Endodermal cell (in vitro differentiated cells): ENCODE data around the gene STYXL2. TPM values are rescaled to one million over a fixed set of nuclear protein-coding genes. Genes with fewer than 3 reads are reported as not detected.
A peak's percentile ranks its signal among the peaks of the same experiment; 100 is the strongest.

Source experiments
- DNase-seq: peaks from one replicate; pipeline ENCODE4 v3.0.0-alpha.2; 2017
- H3K27ac ChIP-seq: 2 replicates; pipeline ENCODE4 v1.5.1; 2013; ENCODE audit warnings: mild to moderate bottlenecking, low read depth, low read length, moderate library complexity
- H3K27me3 ChIP-seq: 2 replicates; pipeline ENCODE4 v1.6.1; 2013; ENCODE audit warnings: mild to moderate bottlenecking, low read length, moderate library complexity; ENCODE audit not compliant: insufficient read depth, control insufficient read depth, poor library complexity, severe bottlenecking
- H3K36me3 ChIP-seq: 2 replicates; pipeline ENCODE4 v1.7.0; 2013; ENCODE audit warnings: mild to moderate bottlenecking, low read length, moderate library complexity; ENCODE audit not compliant: control insufficient read depth, insufficient read depth
- H3K4me1 ChIP-seq: one replicate; pipeline ENCODE4 v1.7.0; 2013; ENCODE audit warnings: low read length; ENCODE audit not compliant: control insufficient read depth, insufficient read depth
- H3K4me3 ChIP-seq: 2 replicates; pipeline ENCODE4 v1.5.1; 2013; ENCODE audit warnings: mild to moderate bottlenecking, low read length, moderate library complexity
- H3K9ac ChIP-seq: 2 replicates; pipeline ENCODE4 v1.6.1; 2013; ENCODE audit warnings: mild to moderate bottlenecking, low read length, moderate library complexity; ENCODE audit not compliant: poor library complexity, severe bottlenecking; ENCODE audit errors: extremely low read depth
- H3K9me3 ChIP-seq: 2 replicates; pipeline ENCODE4 v1.6.1; 2013; ENCODE audit warnings: mild to moderate bottlenecking, low read length, moderate library complexity; ENCODE audit not compliant: control insufficient read depth
- H3K27ac Mint-ChIP-seq: 2 replicates; pipeline ENCODE4 v1.8.0; 2020; ENCODE audit warnings: mixed read lengths
- H3K27me3 Mint-ChIP-seq: 2 replicates; pipeline ENCODE4 v1.8.0; 2021; ENCODE audit warnings: mild to moderate bottlenecking, mixed read lengths; ENCODE audit not compliant: insufficient read depth
- H3K36me3 Mint-ChIP-seq: 2 replicates; pipeline ENCODE4 v1.8.0; 2020; ENCODE audit warnings: low read depth, mixed read lengths
- H3K4me1 Mint-ChIP-seq: 2 replicates; pipeline ENCODE4 v1.8.0; 2020; ENCODE audit warnings: mixed read lengths
- H3K4me3 Mint-ChIP-seq: 2 replicates; pipeline ENCODE4 v1.8.0; 2020; ENCODE audit warnings: mild to moderate bottlenecking, moderate library complexity, mixed read lengths
- H3K9me3 Mint-ChIP-seq: 2 replicates; pipeline ENCODE4 v1.8.0; 2020; ENCODE audit warnings: mild to moderate bottlenecking, mixed read lengths
- CTCF ChIP-seq: fragments of 200-600 bp; sonication (generic); conservative IDR thresholded peaks from 2 replicates; pipeline ENCODE4 v1.5.0; 2021; ENCODE audit warnings: antibody characterized with exemption, mild to moderate bottlenecking
- WGBS, 2 experiments: methylation state at CpG; one replicate each; pipeline versions ENCODE4 v1.1.5 to v1.1.7; 2013; ENCODE audit warnings: missing lambda C conversion rate in 2 of 2, mixed read lengths in 1 of 2; ENCODE audit not compliant: insufficient coverage in 1 of 2, insufficient read length in 1 of 2; 5-methylcytosine and 5-hydroxymethylcytosine counted together
- total RNA-seq, 2 donors: library from RNA; stranded (reverse); fragmentation: NEBNext Ultra II Directional in 1 of 2; extraction: Animal tissue kit (Norgen Biotek cat#: 25700) in 1 of 2; gene quantifications; 2 replicates in 1 of 2; 3 replicates in 1 of 2; pipeline ENCODE4 v1.2.1, GENCODE V29; 2021

Gene STYXL2
- total RNA-seq, 2 donors from 2014 or later: 0.99 to 5.2 TPM

GRCh38 chr1:167092653-167093052 lies 1.2 kb upstream of the STYXL2 start:
- H3K9ac ChIP-seq: no peak overlapping the region
- H3K4me3 ChIP-seq: no peak overlapping the region
- Mint-ChIP-seq H3K27me3 (no peaks in the 10 kb centered on the region), H3K4me1 (peaks cover 8% of the 10 kb centered on the region), H3K4me3 (no peak overlapping the region), H3K9me3 (no peaks in the 10 kb centered on the region), H3K36me3 (no peaks in the 10 kb centered on the region), H3K27ac (no peak overlapping the region)
- no peaks in the 10 kb centered on the region for H3K36me3 ChIP-seq
- no peak overlapping the region for H3K27ac ChIP-seq
- H3K27me3 ChIP-seq: no peaks in the 10 kb centered on the region
- no peak for TF ChIP-seq CTCF
- 100% methylated on average over 1 of the region's 1 CpG; no CpG with 5 or more reads in 1 of the 2 experiments for WGBS, 2 experiments
- no peaks in the 10 kb centered on the region for H3K4me1 ChIP-seq
- no peak for DNase-seq
- H3K9me3 ChIP-seq: no peaks in the 10 kb centered on the region

- H3K4me1 ChIP-seq: no peaks in the 10 kb centered on the region
- no peak overlapping the region for H3K27ac Mint-ChIP-seq
- DNase-seq: peak; percentile 41
- H3K27me3 Mint-ChIP-seq: no peaks in the 10 kb centered on the region
- H3K36me3 ChIP-seq: no peaks in the 10 kb centered on the region
- H3K4me3 ChIP-seq: no peak overlapping the region
- H3K9me3 ChIP-seq: no peaks in the 10 kb centered on the region
- H3K4me1 Mint-ChIP-seq: peaks cover 8% of the 10 kb centered on the region
- H3K4me3 Mint-ChIP-seq: no peak overlapping the region
- H3K36me3 Mint-ChIP-seq: no peaks in the 10 kb centered on the region
- no peak overlapping the region for H3K9ac ChIP-seq
- TF ChIP-seq CTCF: no peak
- WGBS, 2 experiments: 89% methylated on average over 8 of the region's 8 CpGs; no CpG with 5 or more reads in 1 of the 2 experiments
- no peak overlapping the region for H3K27ac ChIP-seq
- H3K27me3 ChIP-seq: no peaks in the 10 kb centered on the region
- H3K9me3 Mint-ChIP-seq: no peaks in the 10 kb centered on the region
These were observed 815 bp downstream of the STYXL2 start for GRCh38 chr1:167094690-167095089.

- peaks cover 8% of the 10 kb centered on the region for H3K4me1 Mint-ChIP-seq
- no peaks in the 10 kb centered on the region for H3K36me3 Mint-ChIP-seq
- H3K27me3 ChIP-seq: no peaks in the 10 kb centered on the region
- no peak overlapping the region for H3K27ac ChIP-seq
- no peaks in the 10 kb centered on the region for H3K27me3 Mint-ChIP-seq
- no peak overlapping the region for H3K4me3 Mint-ChIP-seq
- H3K27ac Mint-ChIP-seq: no peak overlapping the region
- H3K4me1 ChIP-seq: no peaks in the 10 kb centered on the region
- no peak overlapping the region for H3K9ac ChIP-seq
- H3K9me3 ChIP-seq: no peaks in the 10 kb centered on the region
- no peaks in the 10 kb centered on the region for H3K36me3 ChIP-seq
- no peak overlapping the region for H3K4me3 ChIP-seq
- DNase-seq: no peak
- no peak for TF ChIP-seq CTCF
- WGBS, 2 experiments: 93% methylated on average over 3 to 5 of the region's 5 CpGs
- no peaks in the 10 kb centered on the region for H3K9me3 Mint-ChIP-seq
These were observed 1.5 kb downstream of the STYXL2 start for GRCh38 chr1:167095368-167095767.
